ENCODE measurements around the gene NBEAL1.

GRCh38 chr2:203022751-203023150 lies 8.1 kb downstream of the NBEAL1 start:
- TF ChIP-seq, protein P1, sequence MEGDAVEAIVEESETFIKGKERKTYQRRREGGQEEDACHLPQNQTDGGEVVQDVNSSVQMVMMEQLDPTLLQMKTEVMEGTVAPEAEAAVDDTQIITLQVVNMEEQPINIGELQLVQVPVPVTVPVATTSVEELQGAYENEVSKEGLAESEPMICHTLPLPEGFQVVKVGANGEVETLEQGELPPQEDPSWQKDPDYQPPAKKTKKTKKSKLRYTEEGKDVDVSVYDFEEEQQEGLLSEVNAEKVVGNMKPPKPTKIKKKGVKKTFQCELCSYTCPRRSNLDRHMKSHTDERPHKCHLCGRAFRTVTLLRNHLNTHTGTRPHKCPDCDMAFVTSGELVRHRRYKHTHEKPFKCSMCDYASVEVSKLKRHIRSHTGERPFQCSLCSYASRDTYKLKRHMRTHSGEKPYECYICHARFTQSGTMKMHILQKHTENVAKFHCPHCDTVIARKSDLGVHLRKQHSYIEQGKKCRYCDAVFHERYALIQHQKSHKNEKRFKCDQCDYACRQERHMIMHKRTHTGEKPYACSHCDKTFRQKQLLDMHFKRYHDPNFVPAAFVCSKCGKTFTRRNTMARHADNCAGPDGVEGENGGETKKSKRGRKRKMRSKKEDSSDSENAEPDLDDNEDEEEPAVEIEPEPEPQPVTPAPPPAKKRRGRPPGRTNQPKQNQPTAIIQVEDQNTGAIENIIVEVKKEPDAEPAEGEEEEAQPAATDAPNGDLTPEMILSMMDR (conservative IDR thresholded peaks at IDR 0.05; ENCODE audit: low read depth in 2 of 2), result no peak
- TF ChIP-seq, protein P2, sequence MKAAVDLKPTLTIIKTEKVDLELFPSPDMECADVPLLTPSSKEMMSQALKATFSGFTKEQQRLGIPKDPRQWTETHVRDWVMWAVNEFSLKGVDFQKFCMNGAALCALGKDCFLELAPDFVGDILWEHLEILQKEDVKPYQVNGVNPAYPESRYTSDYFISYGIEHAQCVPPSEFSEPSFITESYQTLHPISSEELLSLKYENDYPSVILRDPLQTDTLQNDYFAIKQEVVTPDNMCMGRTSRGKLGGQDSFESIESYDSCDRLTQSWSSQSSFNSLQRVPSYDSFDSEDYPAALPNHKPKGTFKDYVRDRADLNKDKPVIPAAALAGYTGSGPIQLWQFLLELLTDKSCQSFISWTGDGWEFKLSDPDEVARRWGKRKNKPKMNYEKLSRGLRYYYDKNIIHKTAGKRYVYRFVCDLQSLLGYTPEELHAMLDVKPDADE (IDR thresholded peaks at IDR 0.05), result no peak
- no peak for TF ChIP-seq POLR2AphosphoS5 (IDR thresholded peaks at IDR 0.05; ENCODE audit: low read depth)
- TF ChIP-seq REST (IDR thresholded peaks at IDR 0.05; ENCODE audit: unreplicated experiment), result no peak
- TF ChIP-seq EZH2 (IDR thresholded peaks at IDR 0.05; ENCODE audit: low read depth, unreplicated experiment), result no peak
- TF ChIP-seq ZNF331 (CRISPR knock-in tag; IDR thresholded peaks at IDR 0.05; ENCODE audit: low read depth), result no peak
- TF ChIP-seq CREB1 (CRISPR knock-in tag; IDR thresholded peaks at IDR 0.05; ENCODE audit: low read depth), result no peak
- no peak for TF ChIP-seq EZH2phosphoT487 (IDR thresholded peaks at IDR 0.05; ENCODE audit: unreplicated experiment)
- TF ChIP-seq JUNB (IDR thresholded peaks at IDR 0.05; ENCODE audit: unreplicated experiment), result no peak
- no peak for TF ChIP-seq NANOG (IDR thresholded peaks at IDR 0.05; ENCODE audit: borderline replicate concordance)
- TF ChIP-seq ZNF462 (CRISPR knock-in tag; IDR thresholded peaks at IDR 0.05), result no peak
- no peak for TF ChIP-seq STAT1 (IDR thresholded peaks at IDR 0.05; ENCODE audit: unreplicated experiment)
- TF ChIP-seq ZNF114 (CRISPR knock-in tag; IDR thresholded peaks at IDR 0.05), result no peak

All from GM23338 (cell line).